NCI-H82 treated with DMSO at 0.1 percent for 48 hours (cell line): ENCODE results near the gene SCNN1G.
"Not testable (repeated sequence)": the region's sequence is repeated elsewhere in the genome, so short reads cannot be mapped to it uniquely, and the experiment has no call there.

Source experiments
- DNase-seq: peaks from one replicate; lab custom pipeline; 2025; ENCODE audit not compliant: unreplicated experiment; lab: John Stamatoyannopoulos, UW

Gene SCNN1G

DNA sequence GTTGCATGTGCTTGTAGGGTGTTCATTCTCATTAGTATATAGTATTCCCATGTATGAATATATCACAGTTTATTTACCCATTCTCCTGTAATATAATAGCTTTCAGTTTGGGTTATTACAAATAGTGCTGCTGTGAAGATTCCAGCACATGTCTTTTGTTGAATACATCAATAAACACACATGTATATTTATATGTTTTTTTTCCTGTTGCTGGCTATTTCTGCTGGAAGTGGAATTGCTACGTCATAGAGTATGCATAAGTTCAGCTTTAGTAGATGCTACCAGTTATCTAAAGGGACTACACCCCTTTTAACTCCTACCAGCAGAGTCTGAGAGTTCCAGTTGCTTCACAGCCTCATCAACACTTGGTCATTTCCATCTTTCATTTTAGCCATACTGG lies 67.3 kb downstream of the SCNN1G start:
- no peak for DNase-seq

DNA sequence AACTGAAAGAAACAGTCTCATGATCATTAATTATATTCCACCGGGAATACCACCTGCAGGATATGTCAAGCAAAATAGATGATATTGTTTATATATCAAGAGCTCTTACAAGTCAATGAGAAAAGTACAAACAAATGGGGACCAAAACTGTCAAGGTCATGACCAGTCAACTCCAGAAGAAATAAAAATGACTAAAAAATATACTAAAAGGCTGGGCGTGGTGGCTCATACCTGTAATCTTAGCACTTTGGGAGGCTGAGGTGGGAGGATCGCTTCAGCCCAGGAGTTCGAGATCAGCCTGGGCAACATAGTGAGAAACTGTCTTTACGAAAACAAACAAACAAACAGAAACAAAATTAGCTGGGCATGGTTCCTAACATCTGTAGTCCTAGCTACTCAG lies 69.8 kb downstream of the SCNN1G start:
- no peak for DNase-seq

DNA sequence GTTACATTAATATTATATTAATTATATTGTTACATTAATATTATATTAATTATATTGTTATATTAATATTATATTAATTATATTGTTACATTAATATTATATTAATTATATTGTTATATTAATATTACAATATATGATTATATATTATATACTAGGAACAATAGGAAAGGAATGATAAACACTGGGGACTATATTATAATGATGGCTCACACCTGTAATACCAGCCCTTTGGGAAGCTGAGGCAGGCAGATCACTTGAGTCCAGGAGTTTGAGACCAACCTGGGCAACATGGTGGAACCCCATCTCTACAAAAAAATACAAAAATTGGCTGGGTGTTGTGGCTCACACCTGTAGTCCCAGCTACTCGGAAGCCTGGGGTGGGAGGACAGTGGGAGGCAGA lies 71.1 kb downstream of the SCNN1G start:
- not testable (repeated sequence) for DNase-seq

DNA sequence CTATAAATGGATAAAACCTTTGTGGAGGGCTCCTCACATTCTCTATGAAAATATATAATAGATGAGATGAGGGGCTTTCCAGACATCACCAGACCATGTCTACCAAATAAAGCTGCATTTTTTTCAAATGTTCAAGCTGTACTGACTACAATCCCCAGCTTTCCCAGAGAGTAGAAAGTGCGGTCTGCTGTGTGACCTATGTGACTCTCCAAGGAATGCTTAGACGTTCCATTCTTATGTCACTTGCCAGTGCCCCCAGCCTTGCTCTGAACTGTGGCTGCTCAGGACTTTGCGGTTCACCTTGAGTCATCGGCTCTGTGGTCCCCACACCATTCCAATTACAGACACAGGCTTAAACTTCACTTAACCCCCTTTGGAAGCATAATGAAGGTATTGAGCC lies 71.8 kb downstream of the SCNN1G start:
- DNase-seq = no peak

- DNase-seq = no peak
Observed at GRCh38 chr16:23255000-23255399, 72.5 kb downstream of the SCNN1G start.

DNA sequence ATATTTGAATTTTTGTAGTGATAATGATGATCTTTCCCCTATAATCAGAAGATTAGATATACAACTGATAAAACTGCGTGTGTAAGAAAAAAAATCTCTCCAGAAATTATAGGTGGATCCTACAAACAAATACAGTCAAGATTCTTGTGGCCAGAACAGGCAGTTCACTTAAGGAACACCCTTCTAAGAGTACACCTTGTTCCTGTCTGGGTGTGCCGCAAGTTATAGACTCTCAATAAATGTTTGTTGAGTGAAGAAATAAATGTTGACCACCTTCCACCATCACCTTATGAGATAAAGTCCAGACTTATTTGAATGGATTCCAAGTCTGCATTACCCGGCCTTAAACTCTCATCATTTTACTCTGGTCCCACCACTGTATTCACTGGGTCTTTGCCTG lies 73.9 kb downstream of the SCNN1G start:
- DNase-seq = no peak

DNA sequence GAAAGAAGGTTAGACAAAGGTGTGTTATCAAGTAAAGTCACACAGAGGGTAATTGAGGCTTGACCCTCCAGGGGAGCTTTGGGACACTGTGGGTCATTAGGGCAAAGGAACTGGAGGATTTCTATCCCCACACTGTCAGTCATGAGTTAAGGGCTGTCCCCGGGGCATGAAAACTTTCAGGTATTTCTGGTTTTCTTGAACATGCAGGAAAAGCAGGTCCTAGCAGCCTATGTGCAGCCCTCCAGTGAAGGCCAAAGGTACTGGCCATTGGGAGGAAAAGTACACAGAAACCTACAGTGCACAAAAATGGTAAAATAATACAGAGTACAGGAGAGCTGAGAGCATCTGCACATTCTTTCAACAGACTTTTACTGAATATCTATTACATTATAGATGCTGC lies 75.1 kb downstream of the SCNN1G start:
- no peak for DNase-seq

DNA sequence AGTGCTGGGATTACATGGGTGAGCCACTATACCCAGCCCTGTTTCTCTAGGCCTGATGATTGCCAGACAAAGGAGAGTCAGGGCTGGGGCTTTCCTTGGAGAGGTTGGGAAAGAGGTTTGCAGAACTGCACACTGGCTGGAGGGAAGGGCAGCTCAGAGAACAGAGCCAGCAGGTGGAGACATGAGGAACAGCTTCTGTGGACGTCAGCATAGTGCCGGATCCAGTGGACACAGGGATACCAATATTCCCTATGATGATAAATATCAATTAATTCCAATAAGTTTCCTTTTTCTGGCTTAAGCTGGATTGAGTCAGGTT lies 76.3 kb downstream of the SCNN1G start:
- DNase-seq = no peak
